K562 (cell line): Measurements from ENCODE around the gene FGF21. TPM values are rescaled to one million over a fixed set of nuclear protein-coding genes. Genes with fewer than 3 reads are reported as not detected.

ENCODE experiments used
- CBX3 ChIP-seq, 2 experiments: IDR thresholded peaks; 1 replicate in 1 of 2; 2 replicates in 1 of 2; pipeline ENCODE4 v1.6.1; 2012; ENCODE audit warnings: inconsistent platforms in 2 of 2, low read length in 2 of 2, borderline replicate concordance in 1 of 2, control low read depth in 1 of 2
- CEBPB ChIP-seq: fragments of 450-650 bp; IDR thresholded peaks from 2 replicates; pipeline ENCODE4 v1.6.1; 2016; ENCODE audit warnings: missing genetic modification characterization, missing compliant biosample characterization
- CREM ChIP-seq: IDR thresholded peaks from 2 replicates; pipeline ENCODE4 v1.6.1; 2014; ENCODE audit warnings: antibody characterized with exemption, low read depth
- DPF2 ChIP-seq: fragments of 450-650 bp; IDR thresholded peaks from 2 replicates; pipeline ENCODE4 v1.6.1; 2016
- ELF1 ChIP-seq: fragments of 200-800 bp; sonication (Bioruptor generic); IDR thresholded peaks from 2 replicates; pipeline ENCODE4 v1.6.1; 2016; ENCODE audit warnings: missing genetic modification characterization, missing compliant biosample characterization
- ELF2 ChIP-seq: fragments of 250-450 bp; sonication (Bioruptor Pico); IDR thresholded peaks from 2 replicates; pipeline ENCODE4 v1.5.0; 2021; ENCODE audit warnings: mild to moderate bottlenecking
- FOXP1 ChIP-seq: sonication (generic); formaldehyde crosslinking; IDR thresholded peaks from 2 replicates; pipeline ENCODE4 v1.8.0; 2022; ENCODE audit warnings: mild to moderate bottlenecking, missing genetic modification reagents
- HCFC1 ChIP-seq: IDR thresholded peaks from 2 replicates; pipeline ENCODE4 v1.6.1; 2012; ENCODE audit warnings: low read depth, low read length, improper control_type of control experiment
- HMBOX1 ChIP-seq: sonication (generic); IDR thresholded peaks from 2 replicates; pipeline ENCODE4 v1.6.1; 2016
- MYC ChIP-seq, 2 experiments: fragments of 250-450 bp in 1 of 2; sonication (Bioruptor Pico) in 1 of 2; IDR thresholded peaks; 2 replicates each; pipeline versions ENCODE4 v1.5.1 to v1.6.1; 2012 to 2021; ENCODE audit warnings: low read depth in 2 of 2, borderline replicate concordance in 1 of 2, improper control_type of control experiment in 1 of 2, low read length in 1 of 2, mild to moderate bottlenecking in 1 of 2, moderate library complexity in 1 of 2
- NR2C2 ChIP-seq, 2 experiments: fragments of 200-800 bp in 1 of 2; sonication (Bioruptor generic) in 1 of 2; sonication (generic) in 1 of 2; formaldehyde crosslinking in 1 of 2; IDR thresholded peaks; 2 replicates each; pipeline versions ENCODE4 v1.6.1 to v1.8.0; 2016 to 2022; ENCODE audit warnings: mild to moderate bottlenecking in 1 of 2, missing compliant biosample characterization in 1 of 2, missing genetic modification characterization in 1 of 2, missing genetic modification reagents in 1 of 2
- POLR2A ChIP-seq: fragments of 450-650 bp; conservative IDR thresholded peaks from 2 replicates; pipeline ENCODE4 v1.6.1; 2016
- POLR2AphosphoS2 ChIP-seq: IDR thresholded peaks from 2 replicates; pipeline ENCODE4 v1.6.1; 2012; ENCODE audit warnings: low read length, improper control_type of control experiment
- PTBP1 ChIP-seq: fragments of 200-400 bp; formaldehyde crosslinking; IDR thresholded peaks from 2 replicates; pipeline ENCODE4 v1.6.1; 2017; ENCODE audit warnings: low read depth, low read length
- RBBP5 ChIP-seq: fragments of 200-600 bp; sonication (generic); IDR thresholded peaks from 2 replicates; pipeline ENCODE4 v1.6.1; 2012; ENCODE audit warnings: borderline replicate concordance, mild to moderate bottlenecking, low read length, control low read depth, inconsistent platforms; ENCODE audit not compliant: insufficient read depth, poor library complexity, severe bottlenecking
- YY1 ChIP-seq, 3 experiments: IDR thresholded peaks; 2 replicates each; pipeline ENCODE4 v1.6.1; 2011; ENCODE audit warnings: low read length in 2 of 3, mild to moderate bottlenecking in 2 of 3, moderate library complexity in 2 of 3, borderline replicate concordance in 1 of 3, control low read depth in 1 of 3, low read depth in 1 of 3; ENCODE audit not compliant: insufficient read depth in 3 of 3, insufficient replicate concordance in 2 of 3, control insufficient read depth in 1 of 3, insufficient read length in 1 of 3; ENCODE audit errors: extremely low read depth in 1 of 3
- ZBTB17 ChIP-seq: fragments of 450-650 bp; formaldehyde crosslinking; IDR thresholded peaks from 2 replicates; pipeline ENCODE4 v1.4.0; 2020; ENCODE audit warnings: mild to moderate bottlenecking
- ZBTB9 ChIP-seq: fragments of 450-650 bp; formaldehyde crosslinking; IDR thresholded peaks from 2 replicates; pipeline ENCODE4 v1.4.0; 2020; ENCODE audit warnings: mild to moderate bottlenecking, moderate library complexity
- ZSCAN32 ChIP-seq: fragments of 450-650 bp; formaldehyde crosslinking; IDR thresholded peaks from 2 replicates; pipeline ENCODE4 v1.4.0; 2020; ENCODE audit warnings: mild to moderate bottlenecking, moderate library complexity
- polyA plus RNA-seq, 8 experiments: library from polyadenylated mRNA; depleted of rRNA in 4 of 8; stranded (reverse) in 5 of 8; unstranded in 3 of 8; fragments of >200 nt; fragmentation: Nextera tagmentation in 2 of 8; fragmentation: Illumina TruSeq in 1 of 8; extraction: Ambion mirVana in 2 of 8; extraction: Trizol in 1 of 8; gene quantifications; 2 replicates each; pipeline versions ENCODE4 v1.2.1 to v1.2.3, GENCODE V29; 2011 to 2014; ENCODE audit warnings: inconsistent platforms in 1 of 8, missing spikeins in 1 of 8
- total RNA-seq, 7 experiments: library from RNA; depleted of rRNA in 6 of 7; stranded (reverse); fragments of >200 nt in 6 of 7; fragmentation: Illumina TruSeq in 2 of 7; extraction: Trizol in 2 of 7; gene quantifications; 2 replicates each; pipeline versions ENCODE4 v1.2.1 to v1.2.3, GENCODE V29; 2011 to 2021; ENCODE audit warnings: low replicate concordance in 1 of 7
- TF ChIP-seq, protein P1 (sequence below): fragments of 450-650 bp; IDR thresholded peaks from 2 replicates; pipeline ENCODE4 v1.6.1; 2016
- TF ChIP-seq, protein P2 (sequence below): sonication (generic); formaldehyde crosslinking; IDR thresholded peaks from 2 replicates; pipeline ENCODE4 v1.8.1; 2023; ENCODE audit warnings: mild to moderate bottlenecking, missing genetic modification reagents

Gene FGF21
- total and polyA plus RNA-seq, 9 of the 15 experiments (the other 6 are each of a cell fraction or from before 2014, with no cell fraction given): 0.04 to 0.77 (median 0.09) TPM; not detected in 6

- TF ChIP-seq YY1 (IDR thresholded peaks at IDR 0.05; ENCODE audit: borderline replicate concordance in 1 of 3, control insufficient read depth in 1 of 3, extremely low read depth in 1 of 3, insufficient read depth in 3 of 3, insufficient read length in 1 of 3, insufficient replicate concordance in 2 of 3, low read depth in 1 of 3, low read length in 2 of 3) (peak in 2 of 3 experiments; percentile 15 to 33), ELF2 (CRISPR knock-in tag) (no peak), DPF2 (peak; percentile 83), ZBTB9 (CRISPR knock-in tag) (0 out of 2 replicates have a peak, but pooled peaks have one; percentile 35), ELF1 (tag) (peak; percentile 47; the same call in 1 of the 2 replicates), CBX3 (IDR thresholded peaks at IDR 0.05; ENCODE audit: borderline replicate concordance in 1 of 2, low read length in 2 of 2) (0 out of 3 replicates have a peak, but pooled peaks of 1 of the 2 experiments have one; percentile 2), CREM (peak; percentile 25; the same call in 1 of the 2 replicates), ZSCAN32 (CRISPR knock-in tag) (peak; percentile 11; the same call in 1 of the 2 replicates), PTBP1 (no peak), FOXP1 (CRISPR knock-in tag) (0 out of 2 replicates have a peak, but pooled peaks have one; percentile 54), HMBOX1 (no peak), MYC (IDR thresholded peaks at IDR 0.05; ENCODE audit: low read depth, low read length) (peak; percentile 52; the same call in 1 of the 2 replicates), MYC (CRISPR knock-in tag; IDR thresholded peaks at IDR 0.05; ENCODE audit: borderline replicate concordance, low read depth) (no peak), ZBTB17 (no peak), NR2C2 (CRISPR knock-in tag; IDR thresholded peaks at IDR 0.05) (no peak), NR2C2 (tag; IDR thresholded peaks at IDR 0.05) (peak; percentile 51; the same call in 1 of the 2 replicates), RBBP5 (peak; percentile 45), CEBPB (tag) (peak; percentile 73), POLR2AphosphoS2 (no peak; the same call in none of the 2 replicates), POLR2A (peak; percentile 58), HCFC1 (0 out of 2 replicates have a peak, but pooled peaks have one; percentile 14)
- TF ChIP-seq, protein P1, sequence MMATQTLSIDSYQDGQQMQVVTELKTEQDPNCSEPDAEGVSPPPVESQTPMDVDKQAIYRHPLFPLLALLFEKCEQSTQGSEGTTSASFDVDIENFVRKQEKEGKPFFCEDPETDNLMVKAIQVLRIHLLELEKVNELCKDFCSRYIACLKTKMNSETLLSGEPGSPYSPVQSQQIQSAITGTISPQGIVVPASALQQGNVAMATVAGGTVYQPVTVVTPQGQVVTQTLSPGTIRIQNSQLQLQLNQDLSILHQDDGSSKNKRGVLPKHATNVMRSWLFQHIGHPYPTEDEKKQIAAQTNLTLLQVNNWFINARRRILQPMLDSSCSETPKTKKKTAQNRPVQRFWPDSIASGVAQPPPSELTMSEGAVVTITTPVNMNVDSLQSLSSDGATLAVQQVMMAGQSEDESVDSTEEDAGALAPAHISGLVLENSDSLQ: peak; percentile 53; the same call in 1 of the 2 replicates
- TF ChIP-seq, protein P2, sequence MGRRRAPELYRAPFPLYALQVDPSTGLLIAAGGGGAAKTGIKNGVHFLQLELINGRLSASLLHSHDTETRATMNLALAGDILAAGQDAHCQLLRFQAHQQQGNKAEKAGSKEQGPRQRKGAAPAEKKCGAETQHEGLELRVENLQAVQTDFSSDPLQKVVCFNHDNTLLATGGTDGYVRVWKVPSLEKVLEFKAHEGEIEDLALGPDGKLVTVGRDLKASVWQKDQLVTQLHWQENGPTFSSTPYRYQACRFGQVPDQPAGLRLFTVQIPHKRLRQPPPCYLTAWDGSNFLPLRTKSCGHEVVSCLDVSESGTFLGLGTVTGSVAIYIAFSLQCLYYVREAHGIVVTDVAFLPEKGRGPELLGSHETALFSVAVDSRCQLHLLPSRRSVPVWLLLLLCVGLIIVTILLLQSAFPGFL (CRISPR knock-in tag): no peak
These were observed 14.0 kb upstream of the FGF21 start (continued) for GRCh38 chr19:48741129-48741999.
